ENCODE results near the gene LONRF3.

The LONRF3 gene

DNA sequence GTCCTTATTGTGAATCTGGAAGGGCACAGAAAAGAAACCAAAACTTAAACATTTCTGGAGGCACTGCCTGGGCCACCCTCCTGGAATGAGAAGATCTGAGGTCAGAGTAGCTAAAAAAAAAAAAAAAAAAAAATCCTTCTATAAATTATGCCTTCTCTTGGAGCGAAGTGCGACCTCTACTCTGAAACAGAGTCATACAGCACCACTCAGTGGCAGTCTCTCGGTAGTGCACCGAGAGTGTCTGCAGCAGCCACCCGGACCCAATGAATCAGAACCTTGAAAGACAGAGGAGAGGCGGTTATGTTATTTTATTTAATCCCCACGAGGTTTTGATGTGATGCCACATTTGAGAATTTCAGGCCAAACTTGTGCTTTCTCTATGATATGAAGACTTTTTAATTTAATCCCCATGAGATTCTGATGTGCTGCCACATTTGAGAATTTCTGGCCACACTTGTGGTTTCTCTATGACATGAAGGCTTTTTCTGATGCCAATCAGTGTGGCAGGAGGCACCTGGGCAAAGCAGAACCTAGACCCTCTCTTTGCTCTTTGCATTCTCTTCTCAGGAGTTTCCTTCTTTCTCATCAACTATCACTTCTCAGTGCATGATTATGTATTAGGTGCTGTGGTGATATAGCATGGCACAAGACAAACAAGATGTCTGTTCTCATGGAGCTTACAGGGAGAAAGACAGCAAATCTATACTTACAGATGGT is 92.8 kb downstream of the LONRF3 start:
- TF ChIP-seq, protein P1, sequence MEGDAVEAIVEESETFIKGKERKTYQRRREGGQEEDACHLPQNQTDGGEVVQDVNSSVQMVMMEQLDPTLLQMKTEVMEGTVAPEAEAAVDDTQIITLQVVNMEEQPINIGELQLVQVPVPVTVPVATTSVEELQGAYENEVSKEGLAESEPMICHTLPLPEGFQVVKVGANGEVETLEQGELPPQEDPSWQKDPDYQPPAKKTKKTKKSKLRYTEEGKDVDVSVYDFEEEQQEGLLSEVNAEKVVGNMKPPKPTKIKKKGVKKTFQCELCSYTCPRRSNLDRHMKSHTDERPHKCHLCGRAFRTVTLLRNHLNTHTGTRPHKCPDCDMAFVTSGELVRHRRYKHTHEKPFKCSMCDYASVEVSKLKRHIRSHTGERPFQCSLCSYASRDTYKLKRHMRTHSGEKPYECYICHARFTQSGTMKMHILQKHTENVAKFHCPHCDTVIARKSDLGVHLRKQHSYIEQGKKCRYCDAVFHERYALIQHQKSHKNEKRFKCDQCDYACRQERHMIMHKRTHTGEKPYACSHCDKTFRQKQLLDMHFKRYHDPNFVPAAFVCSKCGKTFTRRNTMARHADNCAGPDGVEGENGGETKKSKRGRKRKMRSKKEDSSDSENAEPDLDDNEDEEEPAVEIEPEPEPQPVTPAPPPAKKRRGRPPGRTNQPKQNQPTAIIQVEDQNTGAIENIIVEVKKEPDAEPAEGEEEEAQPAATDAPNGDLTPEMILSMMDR (IDR thresholded peaks at IDR 0.05) = peak; percentile 62
- TF ChIP-seq ZFX (IDR thresholded peaks at IDR 0.05; ENCODE audit: borderline replicate concordance) = no peak

More for the DNA sequence above, 92.8 kb downstream of the LONRF3 start:
- no peak overlapping the region for H3K27ac ChIP-seq
